Measurements from ENCODE around the gene JAG2.

GRCh38 chr14:105141026-105141425 lies 27.6 kb downstream of the JAG2 start:
- TF ChIP-seq POLR2A (IDR thresholded peaks at IDR 0.05; ENCODE audit: low read depth, low read length) (no peak), TAF1 (IDR thresholded peaks at IDR 0.05; ENCODE audit: low read depth, low read length) (no peak), POLR2AphosphoS5 (IDR thresholded peaks at IDR 0.05; ENCODE audit: low read depth, low read length) (no peak)

Measured in GM12891 (cell line).